H1 (cell line): ENCODE results near the gene FHIT.

Experiments
- EP300 ChIP-seq, 2 experiments: IDR thresholded peaks; 1 replicate in 1 of 2; 2 replicates in 1 of 2; pipeline ENCODE4 v1.6.1; 2011 to 2012; ENCODE audit warnings: low read depth in 2 of 2, low read length in 2 of 2, mild to moderate bottlenecking in 2 of 2, borderline replicate concordance in 1 of 2, inconsistent platforms in 1 of 2, moderate library complexity in 1 of 2
- KDM5A ChIP-seq: fragments of 200-600 bp; IDR thresholded peaks from 2 replicates; pipeline ENCODE4 v1.7.1; 2012; ENCODE audit warnings: mild to moderate bottlenecking, low read length, inconsistent platforms, mixed read lengths
- POLR2A ChIP-seq, 2 experiments: IDR thresholded peaks; 1 replicate in 1 of 2; 2 replicates in 1 of 2; pipeline ENCODE4 v1.6.1; 2011; ENCODE audit warnings: low read depth in 2 of 2, low read length in 2 of 2, mild to moderate bottlenecking in 2 of 2; ENCODE audit errors: control extremely low read depth in 1 of 2
- TF ChIP-seq, protein P1 (sequence below): IDR thresholded peaks from 2 replicates; pipeline ENCODE4 v1.6.1; 2011; ENCODE audit warnings: low read depth, mild to moderate bottlenecking, low read length; ENCODE audit not compliant: insufficient read depth
- TF ChIP-seq, protein P2 (sequence below): IDR thresholded peaks from 2 replicates; pipeline ENCODE4 v1.6.1; 2012; ENCODE audit warnings: inconsistent platforms

DNA sequence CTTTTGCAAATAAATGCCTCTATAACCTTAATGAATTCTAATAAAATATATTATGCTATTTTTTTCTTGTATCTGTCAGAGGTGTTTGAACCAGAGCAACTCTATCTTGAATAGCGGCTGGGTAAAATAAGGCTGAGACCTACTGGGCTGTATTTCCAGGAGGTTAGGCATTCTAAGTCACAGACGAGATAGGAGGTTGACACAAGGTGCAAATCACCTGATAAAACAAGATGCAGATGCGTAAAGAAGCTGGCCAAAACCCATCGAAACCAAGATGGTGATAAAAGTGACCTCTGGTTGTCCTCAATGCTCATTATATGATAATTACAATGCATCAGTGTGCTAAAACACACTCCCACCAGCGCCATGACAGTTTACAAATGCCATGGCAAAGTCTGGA lies 990.7 kb downstream of the FHIT start:
- TF ChIP-seq POLR2A (IDR thresholded peaks at IDR 0.05; ENCODE audit: control extremely low read depth in 1 of 2, low read depth in 2 of 2, low read length in 2 of 2): no peak
- TF ChIP-seq, protein P1, sequence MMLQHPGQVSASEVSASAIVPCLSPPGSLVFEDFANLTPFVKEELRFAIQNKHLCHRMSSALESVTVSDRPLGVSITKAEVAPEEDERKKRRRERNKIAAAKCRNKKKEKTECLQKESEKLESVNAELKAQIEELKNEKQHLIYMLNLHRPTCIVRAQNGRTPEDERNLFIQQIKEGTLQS: no peak
- no peak for TF ChIP-seq KDM5A
- no peak for TF ChIP-seq EP300 (IDR thresholded peaks at IDR 0.05; ENCODE audit: borderline replicate concordance in 1 of 2, low read depth in 2 of 2, low read length in 2 of 2)
- TF ChIP-seq, protein P2, sequence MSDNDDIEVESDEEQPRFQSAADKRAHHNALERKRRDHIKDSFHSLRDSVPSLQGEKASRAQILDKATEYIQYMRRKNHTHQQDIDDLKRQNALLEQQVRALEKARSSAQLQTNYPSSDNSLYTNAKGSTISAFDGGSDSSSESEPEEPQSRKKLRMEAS: no peak
